OCI-LY7 (cell line): Measurements from ENCODE around the gene SUMF1. TPM values are rescaled to one million over a fixed set of nuclear protein-coding genes. Genes with fewer than 3 reads are reported as not detected.

Experiments used
- BruUV-seq: library from RNA; stranded (reverse); fragments of 400-500 nt; replicated peaks from 2 replicates; lab custom pipeline; 2021; lab: Mats Ljungman, UMichigan
- CTCF ChIA-PET: fragments of 300-600 bp; sonication (Branson Sonifier 250); formaldehyde crosslinking; loops from one replicate; lab custom pipeline; 2022; ENCODE audit warnings: antibody characterized with exemption; ENCODE audit not compliant: unreplicated experiment; lab: Charles Lee
- POLR2A ChIA-PET: fragments of 300-600 bp; sonication (Branson Sonifier 250); formaldehyde crosslinking; loops from one replicate; lab custom pipeline; 2022; ENCODE audit warnings: antibody characterized with exemption; lab: Charles Lee
- DNase-seq: peaks from one replicate; pipeline ENCODE4 v3.0.0-alpha.2; 2015; ENCODE audit warnings: low spot score
- H2AFZ ChIP-seq: fragments of 200-600 bp; sonication (generic), shearing (Covaris generic); 2 replicates; pipeline ENCODE4 v1.6.1; 2014; ENCODE audit warnings: mild to moderate bottlenecking, antibody characterized with exemption, low read length, moderate library complexity
- H3K27ac ChIP-seq: fragments of 200-600 bp; sonication (generic); 2 replicates; pipeline ENCODE4 v1.5.1; 2014; ENCODE audit warnings: mixed run types, low read depth, mild to moderate bottlenecking, moderate library complexity, low read length, inconsistent platforms; ENCODE audit not compliant: poor library complexity, severe bottlenecking
- H3K36me3 ChIP-seq: fragments of 200-600 bp; sonication (generic); 2 replicates; pipeline ENCODE4 v1.6.1; 2014; ENCODE audit warnings: mild to moderate bottlenecking, antibody characterized with exemption, low read length, moderate library complexity, mixed read lengths; ENCODE audit not compliant: insufficient read depth
- H3K4me1 ChIP-seq: fragments of 200-600 bp; sonication (generic); 2 replicates; pipeline ENCODE4 v1.5.1; 2014; ENCODE audit warnings: mild to moderate bottlenecking, low read length; ENCODE audit not compliant: insufficient read depth, poor library complexity, severe bottlenecking
- H3K4me2 ChIP-seq: fragments of 200-600 bp; sonication (generic); 2 replicates; pipeline ENCODE4 v1.6.1; 2014; ENCODE audit warnings: mild to moderate bottlenecking, low read length
- H3K4me3 ChIP-seq: fragments of 200-600 bp; sonication (generic); 2 replicates; pipeline ENCODE4 v1.5.1; 2014; ENCODE audit warnings: mild to moderate bottlenecking, low read depth, low read length; ENCODE audit not compliant: poor library complexity, severe bottlenecking
- H3K79me2 ChIP-seq: fragments of 200-600 bp; sonication (generic); 2 replicates; pipeline ENCODE4 v1.6.1; 2016; ENCODE audit warnings: low read depth, mild to moderate bottlenecking, low read length, moderate library complexity, mixed read lengths; ENCODE audit not compliant: insufficient read depth
- H3K9me2 ChIP-seq: fragments of 200-600 bp; sonication (generic); 2 replicates; pipeline ENCODE4 v1.6.1; 2016; ENCODE audit warnings: mild to moderate bottlenecking, low read length, mixed read lengths; ENCODE audit not compliant: insufficient read depth
- H3K9me3 ChIP-seq: fragments of 200-600 bp; sonication (generic); 2 replicates; pipeline ENCODE4 v1.6.1; 2014; ENCODE audit warnings: mild to moderate bottlenecking, mixed run types, low read length, mixed read lengths
- H4K20me1 ChIP-seq: fragments of 200-600 bp; sonication (generic); 2 replicates; pipeline ENCODE4 v1.6.1; 2014; ENCODE audit warnings: mild to moderate bottlenecking, antibody characterized with exemption, low read length, moderate library complexity, mixed read lengths; ENCODE audit not compliant: insufficient read depth
- EZH2phosphoT487 ChIP-seq: fragments of 200-600 bp; sonication (generic); IDR thresholded peaks from 2 replicates; pipeline ENCODE4 v1.6.1; 2018; ENCODE audit warnings: low read depth, borderline replicate concordance, mild to moderate bottlenecking, mixed run types, antibody characterized with exemption, low read length, moderate library complexity, mixed read lengths
- intact Hi-C: fragments of 100-400 bp; cut with micrococcal nuclease; formaldehyde crosslinking; loops from one replicate; pipeline ENCODE4 v1.10.0; 2022; ENCODE audit not compliant: unreplicated experiment
- total RNA-seq, 2 experiments: library from RNA; depleted of rRNA in 1 of 2; stranded (reverse); fragments of >200 nt in 1 of 2; shearing (Covaris generic) in 1 of 2; gene quantifications; 2 replicates each; pipeline ENCODE4 v1.2.3, GENCODE V29; 2014 to 2022
- TF ChIP-seq, protein P1 (sequence below): fragments of 200-600 bp; sonication (generic); conservative IDR thresholded peaks from 2 replicates; pipeline ENCODE4 v1.5.1; 2014; ENCODE audit warnings: mild to moderate bottlenecking, antibody characterized with exemption, low read length, moderate library complexity, mixed read lengths

The SUMF1 gene
- total RNA-seq, 2 experiments from 2014 or later, result 9.1 to 11.9 TPM

DNA sequence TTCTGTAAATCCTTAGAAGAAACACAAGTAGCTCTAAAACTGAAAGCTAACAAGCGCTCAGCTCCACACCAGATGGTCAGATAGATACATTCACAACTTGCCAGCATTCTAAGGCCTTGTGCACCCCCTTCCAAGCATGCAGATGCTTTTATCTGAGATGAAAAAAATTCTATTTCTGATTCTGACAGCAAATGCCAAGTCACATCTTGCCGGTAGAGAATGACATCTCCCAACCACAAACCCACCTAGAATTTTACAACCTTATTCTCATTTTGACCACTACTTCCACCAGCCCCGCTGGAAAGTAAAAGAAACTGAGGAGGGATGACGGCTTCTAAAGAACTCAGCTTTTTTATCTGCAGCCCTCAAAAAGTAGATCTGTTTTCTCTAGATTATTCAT, 57.7 kb downstream of the SUMF1 start:
- no peak overlapping the region for H3K4me2 ChIP-seq
- H3K4me1 ChIP-seq, result no peaks in the 10 kb centered on the region
- no peaks in the 10 kb centered on the region for H3K9me2 ChIP-seq
- TF ChIP-seq, protein P1, sequence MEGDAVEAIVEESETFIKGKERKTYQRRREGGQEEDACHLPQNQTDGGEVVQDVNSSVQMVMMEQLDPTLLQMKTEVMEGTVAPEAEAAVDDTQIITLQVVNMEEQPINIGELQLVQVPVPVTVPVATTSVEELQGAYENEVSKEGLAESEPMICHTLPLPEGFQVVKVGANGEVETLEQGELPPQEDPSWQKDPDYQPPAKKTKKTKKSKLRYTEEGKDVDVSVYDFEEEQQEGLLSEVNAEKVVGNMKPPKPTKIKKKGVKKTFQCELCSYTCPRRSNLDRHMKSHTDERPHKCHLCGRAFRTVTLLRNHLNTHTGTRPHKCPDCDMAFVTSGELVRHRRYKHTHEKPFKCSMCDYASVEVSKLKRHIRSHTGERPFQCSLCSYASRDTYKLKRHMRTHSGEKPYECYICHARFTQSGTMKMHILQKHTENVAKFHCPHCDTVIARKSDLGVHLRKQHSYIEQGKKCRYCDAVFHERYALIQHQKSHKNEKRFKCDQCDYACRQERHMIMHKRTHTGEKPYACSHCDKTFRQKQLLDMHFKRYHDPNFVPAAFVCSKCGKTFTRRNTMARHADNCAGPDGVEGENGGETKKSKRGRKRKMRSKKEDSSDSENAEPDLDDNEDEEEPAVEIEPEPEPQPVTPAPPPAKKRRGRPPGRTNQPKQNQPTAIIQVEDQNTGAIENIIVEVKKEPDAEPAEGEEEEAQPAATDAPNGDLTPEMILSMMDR, result no peak
- TF ChIP-seq EZH2phosphoT487, result no peak
- no peak overlapping the region for H2AFZ ChIP-seq
- ChIA-PET POLR2A (interaction anchor here (0.6 kb wide), 1 partner anchor 528 kb away, joined by 3 read pairs; no protein-coding TSS in a partner anchor), CTCF (no interaction called here)
- no peaks in the 10 kb centered on the region for H3K9me3 ChIP-seq
- no peak for DNase-seq
- intact Hi-C loops, result no loop called here
- no TSS peak for BruUV-seq
- H3K79me2 ChIP-seq, result no peaks in the 10 kb centered on the region
- no peaks in the 10 kb centered on the region for H4K20me1 ChIP-seq
- H3K4me3 ChIP-seq, result no peak overlapping the region
- H3K36me3 ChIP-seq, result no peaks in the 10 kb centered on the region
- H3K27ac ChIP-seq, result no peak overlapping the region

DNA sequence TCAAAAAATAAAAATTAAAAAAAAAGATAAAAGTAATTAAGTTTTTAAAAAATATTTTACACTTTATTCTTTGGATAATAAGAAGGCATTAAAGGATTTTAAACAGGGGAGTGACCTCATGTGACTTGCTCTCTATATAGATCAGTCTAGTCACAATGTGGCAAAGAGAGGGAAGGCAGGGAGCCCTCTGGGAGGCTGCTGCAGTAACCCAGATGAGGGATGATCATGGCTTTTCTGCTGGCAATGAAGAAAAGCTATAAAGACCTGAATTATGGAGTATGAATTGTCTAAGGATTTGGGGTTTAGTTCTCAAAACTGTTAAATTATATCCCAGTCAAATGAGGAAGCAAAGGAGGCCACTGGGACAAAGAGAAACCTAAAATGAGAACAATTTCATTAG, 58.1 kb downstream of the SUMF1 start:
- TF ChIP-seq EZH2phosphoT487, result no peak
- TF ChIP-seq, protein P1, result no peak
- ChIA-PET POLR2A (interaction anchor here (0.6 kb wide), 1 partner anchor 529 kb away, joined by 3 read pairs; no protein-coding TSS in a partner anchor), CTCF (no interaction called here)
- H3K27ac ChIP-seq, result no peak overlapping the region
- H3K9me2 ChIP-seq, result no peaks in the 10 kb centered on the region
- H3K9me3 ChIP-seq, result no peaks in the 10 kb centered on the region
- intact Hi-C loops, result no loop called here
- H3K36me3 ChIP-seq, result no peaks in the 10 kb centered on the region
- H4K20me1 ChIP-seq, result no peaks in the 10 kb centered on the region
- H3K79me2 ChIP-seq, result no peaks in the 10 kb centered on the region
- BruUV-seq, result no TSS peak
- no peak overlapping the region for H3K4me3 ChIP-seq
- H2AFZ ChIP-seq, result no peak overlapping the region
- no peak overlapping the region for H3K4me2 ChIP-seq
- DNase-seq, result no peak
- no peaks in the 10 kb centered on the region for H3K4me1 ChIP-seq

DNA sequence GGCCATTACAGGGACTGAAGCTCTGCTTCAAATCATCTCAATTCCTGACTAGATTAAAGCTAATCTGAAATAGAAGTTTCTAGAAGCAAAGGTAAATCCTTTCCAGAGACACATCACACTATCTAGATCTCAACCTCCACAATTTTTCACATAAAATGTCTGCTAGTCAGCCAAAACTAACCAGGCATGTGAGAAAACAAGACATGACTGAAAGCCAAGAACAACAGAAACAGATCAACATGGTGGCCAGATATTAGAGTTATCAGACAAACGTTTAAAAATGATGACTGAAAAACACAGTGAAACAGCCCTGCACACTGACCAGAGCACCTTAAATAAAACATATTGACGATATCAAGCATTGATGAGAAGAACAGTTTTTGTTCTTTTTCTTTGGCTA, 59.1 kb downstream of the SUMF1 start:
- no peaks in the 10 kb centered on the region for H3K36me3 ChIP-seq
- no peak for DNase-seq
- H2AFZ ChIP-seq, result no peak overlapping the region
- no TSS peak for BruUV-seq
- H4K20me1 ChIP-seq, result no peaks in the 10 kb centered on the region
- no peak overlapping the region for H3K4me3 ChIP-seq
- no peaks in the 10 kb centered on the region for H3K9me3 ChIP-seq
- H3K4me2 ChIP-seq, result no peak overlapping the region
- no peak overlapping the region for H3K27ac ChIP-seq
- intact Hi-C loops, result no loop called here
- TF ChIP-seq, protein P1, result no peak
- TF ChIP-seq EZH2phosphoT487, result no peak
- ChIA-PET CTCF (no interaction called here), POLR2A (no interaction called here)
- no peaks in the 10 kb centered on the region for H3K9me2 ChIP-seq
- no peaks in the 10 kb centered on the region for H3K4me1 ChIP-seq
- H3K79me2 ChIP-seq, result no peaks in the 10 kb centered on the region
